Activated gamma-delta T cell treated with Interleukin-2 at 50 U/mL for 16 hours (primary cell): ENCODE measurements around the gene SSUH2.
"Not testable (repeated sequence)": the region's sequence is repeated elsewhere in the genome, so short reads cannot be mapped to it uniquely, and the experiment has no call there.

ENCODE experiments used
- DNase-seq: peaks from one replicate; pipeline ENCODE4 v3.0.0-alpha.2; 2020

Gene SSUH2

GRCh38 chr3:8658306-8659212 lies 14.0 kb upstream of the SSUH2 start:
- no peak for DNase-seq

- no peak for DNase-seq
These were observed 13.3 kb upstream of the SSUH2 start for GRCh38 chr3:8657804-8658305.

- DNase-seq, result no peak
These were observed 11.6 kb upstream of the SSUH2 start for GRCh38 chr3:8656240-8656639.

- DNase-seq, result no peak
These were observed 10.8 kb upstream of the SSUH2 start for GRCh38 chr3:8655387-8655835.

- DNase-seq, result not testable (repeated sequence)
These were observed 10.2 kb upstream of the SSUH2 start for GRCh38 chr3:8654572-8655329.

- no peak for DNase-seq
These were observed 9.3 kb upstream of the SSUH2 start for GRCh38 chr3:8653800-8654408.

- DNase-seq, result no peak
These were observed 7.9 kb upstream of the SSUH2 start for GRCh38 chr3:8652324-8652987.

- DNase-seq, result no peak
These were observed 7.1 kb upstream of the SSUH2 start for GRCh38 chr3:8651418-8652323.

- no peak for DNase-seq
These were observed 6.2 kb upstream of the SSUH2 start for GRCh38 chr3:8650583-8651416.

GRCh38 chr3:8649757-8650156 lies 5.2 kb upstream of the SSUH2 start:
- no peak for DNase-seq

GRCh38 chr3:8648909-8649741 lies 4.5 kb upstream of the SSUH2 start:
- no peak for DNase-seq

GRCh38 chr3:8647137-8647985 lies 2.8 kb upstream of the SSUH2 start:
- DNase-seq, result no peak

GRCh38 chr3:8646313-8646938 lies 1.8 kb upstream of the SSUH2 start:
- DNase-seq, result no peak

- no peak for DNase-seq
These were observed 1.1 kb upstream of the SSUH2 start for GRCh38 chr3:8645712-8646111.

GRCh38 chr3:8643693-8644365 lies 769 bp downstream of the SSUH2 start:
- DNase-seq, result no peak

- DNase-seq, result no peak
These were observed 2.6 kb downstream of the SSUH2 start for GRCh38 chr3:8642001-8642400.

GRCh38 chr3:8641472-8641871 lies 3.1 kb downstream of the SSUH2 start:
- no peak for DNase-seq

- DNase-seq, result no peak
These were observed 4.4 kb downstream of the SSUH2 start for GRCh38 chr3:8640223-8640622.
